Urinary bladder (tissue), 4 donors: ENCODE data around the gene CHRNE. TPM values are rescaled to one million over a fixed set of nuclear protein-coding genes. Genes with fewer than 3 reads are reported as not detected.

Experiments
- DNase-seq: peaks from one replicate; pipeline ENCODE4 v3.0.0-alpha.2; 2015; ENCODE audit errors: extremely low spot score
- H3K27ac ChIP-seq: one replicate; pipeline ENCODE4 v1.5.1; 2013; ENCODE audit warnings: low read depth, mild to moderate bottlenecking, moderate library complexity
- H3K36me3 ChIP-seq: one replicate; pipeline ENCODE4 v1.6.1; 2013; ENCODE audit warnings: mild to moderate bottlenecking, moderate library complexity; ENCODE audit not compliant: insufficient read depth
- H3K4me1 ChIP-seq: one replicate; pipeline ENCODE4 v1.6.1; 2013; ENCODE audit warnings: mild to moderate bottlenecking, moderate library complexity; ENCODE audit not compliant: insufficient read depth
- H3K4me3 ChIP-seq: one replicate; pipeline ENCODE4 v1.5.1; 2013; ENCODE audit warnings: low read depth, low read length
- WGBS: extraction: QIAGEN DNeasy Blood & Tissue Kit; methylation state at CpG from one replicate; pipeline ENCODE4 v1.1.7; 2013; 5-methylcytosine and 5-hydroxymethylcytosine counted together
- polyA plus RNA-seq: library from polyadenylated mRNA; stranded (reverse); fragments of 200-250 nt; gene quantifications from one replicate; pipeline ENCODE4 v1.2.3, GENCODE V29; 2013
- total RNA-seq: library from RNA; depleted of rRNA; stranded (reverse); fragments of >200 nt; gene quantifications from one replicate; pipeline ENCODE4 v1.2.3, GENCODE V29; 2014
- donor health status: healthy with polysubstance abuse.
- donor health status: healthy.

Gene CHRNE
- total and polyA plus RNA-seq, 2 donors: 0.79 TPM

DNA sequence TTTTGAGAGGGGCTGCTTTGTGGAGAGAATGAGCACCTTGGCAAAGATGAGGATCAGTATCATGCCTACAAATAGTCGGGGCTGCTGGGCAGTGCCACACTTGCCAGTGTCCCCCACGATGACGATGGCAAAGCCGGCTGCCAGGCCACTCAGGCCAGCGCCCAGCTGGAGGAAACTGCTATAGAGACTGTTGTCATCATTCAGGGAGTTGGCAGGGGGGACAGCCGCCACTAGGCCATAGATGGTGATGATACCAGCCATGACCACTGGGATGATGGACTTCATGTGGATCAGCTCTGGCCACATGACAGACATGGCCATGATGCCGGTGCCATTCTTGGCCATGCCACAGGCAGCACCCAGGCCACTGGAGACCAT is 46.0 kb downstream of the CHRNE start:
- no peak overlapping the region for H3K4me3 ChIP-seq
- WGBS: 93% methylated on average over 7 of the region's 7 CpGs
- DNase-seq: no peak
- H3K4me1 ChIP-seq: no peaks in the 10 kb centered on the region
- no peak overlapping the region for H3K27ac ChIP-seq
- no peaks in the 10 kb centered on the region for H3K36me3 ChIP-seq

DNA sequence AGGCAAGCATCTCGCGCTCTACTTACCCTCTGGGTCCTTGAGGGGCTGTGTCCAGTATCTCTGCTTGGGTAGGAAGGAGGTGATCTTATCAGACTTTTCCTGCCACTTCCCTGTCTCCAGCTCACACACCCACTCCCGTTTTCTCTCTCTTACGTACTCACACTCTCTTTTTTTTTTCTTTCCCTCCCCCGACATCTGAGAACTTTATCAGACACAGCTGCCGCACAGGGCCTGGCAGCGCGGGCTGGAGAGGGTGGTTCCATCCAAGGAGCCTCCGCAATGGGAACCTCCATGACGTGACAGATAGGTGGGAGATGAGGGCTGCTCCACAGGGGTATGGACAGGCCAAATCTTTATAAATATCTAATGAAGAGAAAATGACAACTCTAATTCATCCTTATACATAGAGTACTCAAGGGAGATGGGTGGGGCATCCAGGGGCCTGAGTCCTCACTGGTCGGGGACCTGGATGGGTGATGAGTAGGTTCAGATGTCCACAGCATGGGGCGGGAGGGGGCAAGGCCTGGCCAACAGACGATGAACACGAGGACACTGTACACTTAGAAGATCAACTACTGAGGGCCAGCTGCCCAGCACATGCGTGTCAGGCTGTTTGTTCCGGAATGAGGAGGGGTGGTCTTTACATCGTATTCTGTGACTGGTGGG is 46.5 kb downstream of the CHRNE start:
- 79% methylated on average over 17 of the region's 17 CpGs for WGBS
- no peak overlapping the region for H3K4me3 ChIP-seq
- no peak overlapping the region for H3K27ac ChIP-seq
- H3K4me1 ChIP-seq: no peaks in the 10 kb centered on the region
- no peak for DNase-seq
- no peaks in the 10 kb centered on the region for H3K36me3 ChIP-seq

DNA sequence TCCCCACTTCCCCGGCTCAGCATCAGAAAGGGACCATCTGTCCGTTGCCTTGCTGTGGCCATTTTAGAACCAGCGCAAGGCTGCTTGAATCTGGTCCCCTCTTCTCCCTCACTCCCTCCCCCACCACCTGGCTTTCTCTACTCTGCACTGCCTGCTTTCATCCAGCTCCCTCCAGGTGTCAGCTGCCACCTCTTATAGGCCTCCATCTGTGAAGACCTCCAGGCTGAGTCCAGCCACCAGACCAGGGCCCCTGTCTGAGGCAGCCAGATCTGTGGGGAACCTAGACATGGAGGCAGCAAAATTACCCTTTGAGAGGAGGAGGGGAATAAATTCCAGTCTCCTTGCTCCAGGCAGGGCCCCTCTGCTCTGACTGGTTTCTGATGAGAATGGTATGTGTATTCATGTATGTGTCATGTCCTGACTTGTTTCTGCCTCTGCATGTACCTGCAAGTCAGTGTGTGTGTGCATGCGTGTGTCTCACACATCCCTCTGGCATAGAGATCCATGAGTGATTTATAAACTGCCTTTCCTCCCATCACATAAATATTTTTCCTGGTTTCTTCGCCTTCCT is 48.7 kb downstream of the CHRNE start:
- DNase-seq: peak; percentile 69
- Histone ChIP-seq H3K4me3 (no peak overlapping the region), H3K4me1 (no peaks in the 10 kb centered on the region), H3K36me3 (no peaks in the 10 kb centered on the region), H3K27ac (no peak overlapping the region)
- 87% methylated on average over 5 of the region's 5 CpGs for WGBS

DNA sequence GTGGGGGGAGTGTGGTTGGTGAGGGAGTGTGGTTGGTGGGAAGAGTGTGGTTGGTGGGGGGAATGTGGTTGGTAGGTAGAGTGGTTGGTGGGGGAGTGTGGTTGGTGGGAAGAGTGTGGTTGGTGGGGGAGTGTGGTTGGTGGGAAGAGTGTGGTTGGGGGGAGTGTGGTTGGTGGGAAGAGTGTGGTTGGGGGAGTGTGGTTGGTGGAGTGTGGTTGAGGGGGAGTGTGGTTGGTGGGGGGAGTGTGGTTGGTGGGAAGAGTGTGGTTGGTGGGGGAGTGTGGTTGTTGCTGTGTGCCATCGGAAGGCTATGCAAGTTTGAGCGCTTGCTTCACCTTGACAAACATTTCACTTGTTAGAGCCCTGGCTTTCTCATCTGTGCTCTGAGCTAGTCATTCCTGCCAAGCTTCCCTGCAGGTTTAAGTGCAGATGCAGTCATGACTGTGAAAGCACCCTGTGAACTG is 49.7 kb downstream of the CHRNE start:
- no peak for DNase-seq
- Histone ChIP-seq H3K4me1 (no peaks in the 10 kb centered on the region), H3K27ac (no peak overlapping the region), H3K4me3 (no peak overlapping the region), H3K36me3 (no peaks in the 10 kb centered on the region)
- WGBS: 79% methylated on average over 2 of the region's 2 CpGs

DNA sequence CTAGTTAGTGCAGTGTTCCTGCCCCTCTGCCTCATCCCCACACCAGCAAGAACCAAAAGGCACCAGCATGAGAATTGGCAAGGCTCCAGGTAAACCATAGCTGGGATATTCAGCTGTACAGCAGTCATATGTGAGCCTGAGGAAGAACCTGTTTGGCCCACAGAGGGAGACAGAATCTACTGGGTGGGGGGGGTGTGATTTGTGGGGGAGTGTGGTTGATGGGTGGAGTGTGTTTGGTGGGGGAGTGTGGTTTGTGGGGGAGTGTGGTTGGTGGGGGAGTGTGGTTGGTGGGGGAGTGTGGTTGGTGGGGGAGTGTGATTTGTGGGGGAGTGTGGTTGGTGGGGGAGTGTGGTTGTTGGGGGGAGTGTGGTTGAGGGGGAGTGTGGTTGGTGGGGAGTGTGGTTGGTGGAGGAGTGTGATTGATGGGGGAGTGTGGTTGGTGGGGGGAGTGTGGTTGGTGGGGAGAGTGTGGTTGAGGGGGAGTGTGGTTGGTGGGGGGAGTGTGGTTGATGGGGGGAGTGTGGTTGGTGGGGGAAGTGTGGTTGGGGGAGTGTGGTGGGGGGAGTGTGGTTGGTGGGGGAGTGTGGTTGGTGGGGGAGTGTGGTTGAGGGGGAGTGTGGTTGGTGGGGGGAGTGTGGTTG is 50.2 kb downstream of the CHRNE start:
- no peak overlapping the region for H3K27ac ChIP-seq
- no peak for DNase-seq

DNA sequence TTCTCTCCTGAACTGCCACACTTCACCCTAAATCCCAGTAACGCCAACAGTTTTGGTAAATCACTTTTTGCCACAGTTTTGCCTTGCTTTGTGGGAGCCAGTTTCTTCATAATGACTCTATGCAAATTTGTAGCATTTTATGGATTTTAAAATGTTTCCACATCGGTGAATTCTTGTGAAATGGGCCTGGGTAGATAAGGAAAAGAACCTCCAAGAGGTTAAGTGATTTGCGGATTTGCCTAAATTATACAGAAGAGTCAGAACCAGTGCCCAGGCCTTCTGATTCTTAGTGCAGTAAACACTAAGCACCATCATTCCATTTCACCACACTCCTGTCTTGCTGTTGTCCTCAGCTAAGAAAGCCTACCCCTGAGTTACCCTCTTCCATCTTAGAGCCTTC is 51.8 kb downstream of the CHRNE start:
- H3K36me3 ChIP-seq: no peaks in the 10 kb centered on the region
- H3K27ac ChIP-seq: no peak overlapping the region
- 80% methylated on average over 3 of the region's 3 CpGs for WGBS
- DNase-seq: no peak
- H3K4me3 ChIP-seq: no peak overlapping the region
- no peaks in the 10 kb centered on the region for H3K4me1 ChIP-seq

More for the DNA sequence above, 50.2 kb downstream of the CHRNE start:
- Histone ChIP-seq H3K4me1 (no peaks in the 10 kb centered on the region), H3K36me3 (no peaks in the 10 kb centered on the region), H3K4me3 (no peak overlapping the region)

DNA sequence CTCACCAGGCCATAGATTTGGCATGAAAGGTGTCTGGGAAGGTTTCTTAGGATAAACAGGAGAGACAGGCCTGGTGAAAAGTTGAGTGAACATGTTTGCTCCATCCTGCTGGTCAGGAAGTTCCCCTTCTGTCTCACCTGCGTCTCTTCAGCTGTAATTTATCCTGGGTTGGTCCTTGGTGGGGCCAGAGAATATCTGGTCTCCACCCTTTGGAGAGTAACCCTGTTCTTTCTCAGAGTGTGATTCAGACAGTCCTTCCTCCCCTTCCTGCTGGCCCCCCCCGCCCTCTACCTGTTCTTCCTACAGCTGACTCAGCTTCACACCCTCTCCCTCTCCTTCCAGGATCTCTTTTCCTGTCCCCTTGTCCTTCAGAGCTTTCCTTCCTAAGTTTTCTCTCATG is 52.7 kb downstream of the CHRNE start:
- Histone ChIP-seq H3K4me1 (no peaks in the 10 kb centered on the region), H3K4me3 (no peak overlapping the region), H3K36me3 (no peaks in the 10 kb centered on the region), H3K27ac (no peak overlapping the region)
- WGBS: 96% methylated on average over 2 of the region's 2 CpGs
- DNase-seq: no peak

DNA sequence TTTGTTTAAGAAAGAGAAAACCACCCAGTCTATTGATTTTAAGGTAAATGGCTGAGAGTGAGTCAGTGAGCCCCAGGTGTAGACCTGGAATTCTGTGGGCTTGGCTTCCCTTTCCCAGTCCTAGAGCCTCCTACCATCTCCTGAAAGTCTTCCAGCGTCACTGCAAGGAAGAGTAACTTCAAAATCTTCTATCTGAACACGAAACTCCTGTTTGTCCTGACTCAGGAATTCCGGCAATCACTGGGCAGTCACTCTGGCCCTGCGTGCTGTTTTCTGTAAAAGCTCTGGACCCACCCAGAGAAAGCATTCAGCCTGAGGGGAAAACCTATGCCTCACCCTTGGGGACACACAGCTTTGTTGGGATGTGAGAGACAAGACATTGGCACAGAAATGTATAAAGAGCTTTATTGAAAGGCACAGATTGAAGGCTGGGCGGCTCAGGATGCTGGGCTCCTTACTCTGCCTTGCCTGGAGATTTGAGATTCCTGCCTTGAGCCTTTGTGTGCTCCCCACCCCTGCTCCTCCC is 53.8 kb downstream of the CHRNE start:
- DNase-seq: no peak
- Histone ChIP-seq H3K27ac (no peak overlapping the region), H3K4me1 (no peaks in the 10 kb centered on the region), H3K4me3 (no peak overlapping the region), H3K36me3 (no peaks in the 10 kb centered on the region)
- 73% methylated on average over 5 of the region's 5 CpGs for WGBS

Other genes with a start within 250 kb of the CHRNE start
- gene PELP1, start 199.0 kb downstream of the CHRNE start, total RNA-seq: 36.4 TPM
- 29.5 TPM for gene PELP1, start 199.0 kb downstream of the CHRNE start, polyA plus RNA-seq
- gene ARRB2, start 192.5 kb downstream of the CHRNE start, total RNA-seq: 8.5 TPM
- 26.3 TPM for gene ARRB2, start 192.5 kb downstream of the CHRNE start, polyA plus RNA-seq
- 13.1 TPM for gene MED11, start 171.7 kb downstream of the CHRNE start, total RNA-seq
- gene MED11, start 171.7 kb downstream of the CHRNE start, polyA plus RNA-seq: 31.7 TPM
- 0.42 TPM for gene ZMYND15, start 163.3 kb downstream of the CHRNE start, total RNA-seq
- gene ZMYND15, start 163.3 kb downstream of the CHRNE start, polyA plus RNA-seq: 0.60 TPM
- 3.2 TPM for gene CXCL16, start 163.2 kb downstream of the CHRNE start, total RNA-seq
- 14.3 TPM for gene CXCL16, start 163.2 kb downstream of the CHRNE start, polyA plus RNA-seq
- not detected for gene TM4SF5, start 131.2 kb downstream of the CHRNE start, total RNA-seq
- 0.18 TPM for gene TM4SF5, start 131.2 kb downstream of the CHRNE start, polyA plus RNA-seq
- 0.95 TPM for gene VMO1, start 116.7 kb downstream of the CHRNE start, total RNA-seq
- 2.4 TPM for gene VMO1, start 116.7 kb downstream of the CHRNE start, polyA plus RNA-seq
- not detected for gene GLTPD2, start 114.1 kb downstream of the CHRNE start, total RNA-seq
- 0.10 TPM for gene GLTPD2, start 114.1 kb downstream of the CHRNE start, polyA plus RNA-seq
- gene PSMB6, start 106.9 kb downstream of the CHRNE start, total RNA-seq: 60.5 TPM
- 214 TPM for gene PSMB6, start 106.9 kb downstream of the CHRNE start, polyA plus RNA-seq
- gene PLD2, start 95.9 kb downstream of the CHRNE start, total RNA-seq: 23.6 TPM
- 21.7 TPM for gene PLD2, start 95.9 kb downstream of the CHRNE start, polyA plus RNA-seq
- 29.9 TPM for gene MINK1, start 69.8 kb downstream of the CHRNE start, total RNA-seq
- 45.2 TPM for gene MINK1, start 69.8 kb downstream of the CHRNE start, polyA plus RNA-seq
- 7.7 TPM for gene C17orf107, start 3.6 kb downstream of the CHRNE start, total RNA-seq
- gene C17orf107, start 3.6 kb downstream of the CHRNE start, polyA plus RNA-seq: 1.7 TPM
- gene GP1BA, start 29.2 kb upstream of the CHRNE start, total RNA-seq: not detected
- 0.04 TPM for gene GP1BA, start 29.2 kb upstream of the CHRNE start, polyA plus RNA-seq
- 27.7 TPM for gene SLC25A11, start 36.9 kb upstream of the CHRNE start, total RNA-seq
- 73.5 TPM for gene SLC25A11, start 36.9 kb upstream of the CHRNE start, polyA plus RNA-seq
- gene RNF167, start 37.2 kb upstream of the CHRNE start, total RNA-seq: 15.3 TPM
- 119 TPM for gene RNF167, start 37.2 kb upstream of the CHRNE start, polyA plus RNA-seq
- gene PFN1, start 45.4 kb upstream of the CHRNE start, total RNA-seq: 205 TPM
- 1,651 TPM for gene PFN1, start 45.4 kb upstream of the CHRNE start, polyA plus RNA-seq
- 31.5 TPM for gene ENO3, start 48.0 kb upstream of the CHRNE start, total RNA-seq
- gene ENO3, start 48.0 kb upstream of the CHRNE start, polyA plus RNA-seq: 6.3 TPM
- 35.2 TPM for gene SPAG7, start 64.7 kb upstream of the CHRNE start, total RNA-seq
- gene SPAG7, start 64.7 kb upstream of the CHRNE start, polyA plus RNA-seq: 83.2 TPM
- gene CAMTA2, start 84.6 kb upstream of the CHRNE start, total RNA-seq: 5.7 TPM
- gene CAMTA2, start 84.6 kb upstream of the CHRNE start, polyA plus RNA-seq: 46.1 TPM
- 0.42 TPM for gene INCA1, start 94.4 kb upstream of the CHRNE start, total RNA-seq
- gene INCA1, start 94.4 kb upstream of the CHRNE start, polyA plus RNA-seq: 1.3 TPM
- 26.9 TPM for gene KIF1C, start 94.9 kb upstream of the CHRNE start, total RNA-seq
- 89.4 TPM for gene KIF1C, start 94.9 kb upstream of the CHRNE start, polyA plus RNA-seq
- 0.58 TPM for gene SLC52A1, start 132.3 kb upstream of the CHRNE start, total RNA-seq
- 0.35 TPM for gene SLC52A1, start 132.3 kb upstream of the CHRNE start, polyA plus RNA-seq
- 9.2 TPM for gene ZFP3, start 175.4 kb upstream of the CHRNE start, total RNA-seq
- gene ZFP3, start 175.4 kb upstream of the CHRNE start, polyA plus RNA-seq: 3.9 TPM
- gene ZNF232, start 208.8 kb upstream of the CHRNE start, total RNA-seq: 9.1 TPM
- gene ZNF232, start 208.8 kb upstream of the CHRNE start, polyA plus RNA-seq: 9.0 TPM
- gene USP6, start 212.9 kb upstream of the CHRNE start, total RNA-seq: 0.85 TPM
- gene USP6, start 212.9 kb upstream of the CHRNE start, polyA plus RNA-seq: 0.03 TPM